GM21529 (cell line): ENCODE data around the gene PTCH2.
"Not testable (repeated sequence)": the region's sequence is repeated elsewhere in the genome, so short reads cannot be mapped to it uniquely, and the experiment has no call there.

Experiments used
- ATAC-seq: cut with Tn5 transposase; IDR thresholded peaks from one replicate; pipeline ENCODE4 v1.9.1; 2021; ENCODE audit not compliant: unreplicated experiment

The PTCH2 gene

GRCh38 chr1:44820328-44821239, 22.5 kb downstream of the PTCH2 start:
- no peak for ATAC-seq

- peak; percentile 78 for ATAC-seq
Observed at GRCh38 chr1:44819608-44820327, 23.3 kb downstream of the PTCH2 start.

DNA sequence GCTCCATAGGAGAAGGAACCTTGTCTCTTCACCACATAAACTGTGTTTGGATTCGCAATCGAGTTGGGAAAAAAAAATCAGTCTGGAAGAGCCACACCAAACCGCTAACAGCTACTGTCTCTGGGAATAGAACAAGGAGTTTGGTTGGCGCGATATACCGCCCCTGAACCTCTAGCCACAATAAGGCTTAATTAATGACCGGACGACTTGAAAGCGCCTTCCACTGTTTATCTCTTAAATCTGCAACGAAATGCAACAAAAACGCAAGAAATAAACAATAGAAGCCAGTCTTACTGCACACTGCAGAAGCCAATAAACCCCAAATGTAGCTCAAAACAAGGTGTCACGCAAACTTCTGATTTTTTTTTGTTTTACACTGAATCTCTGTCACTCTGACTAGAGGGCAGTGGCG, 23.9 kb downstream of the PTCH2 start:
- ATAC-seq = no peak

GRCh38 chr1:44817771-44818495, 25.1 kb downstream of the PTCH2 start:
- no peak for ATAC-seq

- no peak for ATAC-seq
Observed at GRCh38 chr1:44817307-44817706, 25.7 kb downstream of the PTCH2 start.

- ATAC-seq = not testable (repeated sequence)
Observed at GRCh38 chr1:44815926-44816325, 27.1 kb downstream of the PTCH2 start.

- no peak for ATAC-seq
Observed at GRCh38 chr1:44812822-44813543, 30.1 kb downstream of the PTCH2 start.

- ATAC-seq = no peak
Observed at GRCh38 chr1:44811234-44811633, 31.8 kb downstream of the PTCH2 start.

DNA sequence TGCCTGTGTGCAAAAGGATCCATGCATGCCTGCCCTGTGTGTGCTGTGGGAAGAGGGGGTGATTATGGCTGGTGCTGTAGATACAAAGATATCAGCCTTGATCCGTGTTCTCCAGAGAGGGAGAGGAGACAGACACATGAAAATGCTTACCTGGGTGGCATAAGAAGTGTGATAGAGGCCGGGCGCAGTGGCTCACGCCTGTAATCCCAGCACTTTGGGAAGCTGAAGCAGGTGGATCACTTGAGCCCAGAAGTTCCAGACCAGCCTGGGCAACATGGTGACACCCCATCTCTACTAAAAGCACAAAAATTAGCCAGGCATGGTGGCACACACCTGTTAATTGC, 32.3 kb downstream of the PTCH2 start:
- not testable (repeated sequence) for ATAC-seq

DNA sequence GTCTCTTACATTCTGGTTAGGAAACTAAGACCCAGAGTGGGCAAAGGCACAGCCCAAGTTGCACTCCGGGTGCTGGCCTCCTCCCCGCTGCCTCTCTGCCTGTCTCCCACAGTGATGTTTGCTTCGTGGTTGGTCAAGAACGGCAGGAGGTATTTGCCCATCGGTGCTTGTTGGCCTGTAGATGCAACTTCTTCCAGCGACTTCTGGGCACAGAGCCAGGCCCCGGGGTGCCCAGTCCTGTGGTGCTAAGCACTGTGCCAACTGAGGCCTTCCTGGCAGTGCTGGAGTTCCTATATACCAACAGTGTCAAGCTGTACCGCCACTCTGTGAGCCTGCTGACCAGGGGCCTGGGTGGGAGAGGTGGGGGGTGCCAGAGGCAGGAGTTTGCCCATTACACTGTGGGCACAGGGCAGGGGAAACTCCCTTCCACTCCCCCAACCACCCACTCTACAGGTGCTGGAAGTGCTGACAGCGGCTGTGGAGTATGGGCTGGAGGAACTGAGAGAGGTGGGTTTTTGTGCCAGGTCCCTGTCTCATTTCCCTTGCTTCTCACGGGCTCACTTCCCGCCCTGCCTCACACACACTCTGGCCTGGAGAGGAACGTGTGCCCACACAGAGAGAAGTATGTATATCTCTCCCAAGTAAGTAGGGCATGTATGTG, 32.8 kb downstream of the PTCH2 start:
- no peak for ATAC-seq

DNA sequence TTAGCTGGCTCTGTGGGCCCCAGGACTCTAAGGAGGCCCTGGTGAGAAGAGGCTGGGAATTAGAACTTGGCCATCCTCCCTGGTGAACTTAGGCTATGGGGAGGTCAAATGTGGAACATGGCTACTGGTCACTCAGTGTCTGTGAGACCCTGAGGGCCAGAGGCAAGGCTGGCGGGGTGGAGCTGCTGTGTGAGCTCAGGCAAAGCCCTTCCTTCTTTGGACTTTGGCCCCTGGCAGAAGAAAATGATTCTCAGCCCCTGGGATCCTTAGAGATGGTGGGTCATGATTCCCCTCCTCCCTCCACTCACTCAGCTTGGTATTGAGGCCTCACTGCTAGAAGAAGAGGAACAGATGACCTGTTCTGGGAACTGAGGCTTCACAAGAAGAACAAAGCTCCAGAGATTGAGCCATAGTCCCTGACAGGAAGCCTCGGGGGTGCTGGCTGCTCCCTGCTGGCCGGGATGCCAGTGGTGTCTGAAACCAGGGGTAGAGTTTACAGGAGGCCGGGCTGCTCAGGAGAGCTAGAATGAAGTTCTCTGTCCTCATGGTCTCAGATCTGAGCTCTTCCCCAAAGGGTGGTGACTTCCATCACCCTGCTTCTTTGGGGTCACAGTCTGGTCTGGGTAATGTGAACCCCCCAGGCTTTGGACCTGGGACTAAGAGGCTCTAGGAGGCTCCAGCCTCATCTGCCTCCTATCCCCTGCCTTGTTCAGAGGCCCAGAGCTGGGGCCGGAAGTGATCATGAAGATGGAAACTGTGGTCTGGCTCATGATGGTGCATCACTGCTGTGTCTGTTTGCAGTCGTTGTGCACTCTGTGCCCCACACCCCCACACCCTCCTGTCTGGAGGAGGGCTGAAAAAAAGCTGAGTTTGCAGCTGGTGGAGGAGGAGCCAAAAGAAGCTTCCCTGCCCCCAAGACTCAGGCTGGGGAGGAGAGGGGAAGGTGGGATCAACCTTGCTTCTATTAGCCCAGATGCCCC, 33.8 kb downstream of the PTCH2 start:
- peak; percentile 60 for ATAC-seq

GRCh38 chr1:44808063-44808937, 34.8 kb downstream of the PTCH2 start, which contains the start of gene BTBD19:
Gene BTBD19 (plus strand): TSS chr1:44808523. CDS start chr1:44808821, 298 bp downstream.
- ATAC-seq = peak; percentile 28

GRCh38 chr1:44807364-44808062, 35.5 kb downstream of the PTCH2 start:
- ATAC-seq = peak; percentile 34

- ATAC-seq = no peak
Observed at GRCh38 chr1:44806704-44807363, 36.2 kb downstream of the PTCH2 start, which contains the start of gene DYNLT4. Gene DYNLT4 (minus strand): TSS chr1:44807351. CDS start chr1:44806668, 683 bp downstream.

- ATAC-seq = no peak
Observed at GRCh38 chr1:44806025-44806703, 36.9 kb downstream of the PTCH2 start.

DNA sequence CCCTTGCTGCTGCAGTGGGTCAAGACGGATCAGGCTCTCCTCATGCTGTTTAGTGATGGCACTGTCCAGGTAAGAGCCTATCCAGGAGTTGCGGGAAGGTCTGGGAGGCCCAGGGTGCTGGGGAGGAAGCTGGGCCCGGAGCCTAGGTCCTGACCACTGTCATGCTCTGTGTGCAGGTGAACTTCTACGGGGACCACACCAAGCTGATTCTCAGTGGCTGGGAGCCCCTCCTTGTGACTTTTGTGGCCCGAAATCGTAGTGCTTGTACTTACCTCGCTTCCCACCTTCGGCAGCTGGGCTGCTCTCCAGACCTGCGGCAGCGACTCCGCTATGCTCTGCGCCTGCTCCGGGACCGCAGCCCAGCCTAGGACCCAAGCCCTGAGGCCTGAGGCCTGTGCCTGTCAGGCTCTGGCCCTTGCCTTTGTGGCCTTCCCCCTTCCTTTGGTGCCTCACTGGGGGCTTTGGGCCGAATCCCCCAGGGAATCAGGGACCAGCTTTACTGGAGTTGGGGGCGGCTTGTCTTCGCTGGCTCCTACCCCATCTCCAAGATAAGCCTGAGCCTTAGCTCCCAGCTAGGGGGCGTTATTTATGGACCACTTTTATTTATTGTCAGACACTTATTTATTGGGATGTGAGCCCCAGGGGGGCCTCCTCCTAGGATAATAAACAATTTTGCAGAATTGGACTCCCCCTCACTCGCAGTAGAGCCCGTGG, 37.6 kb downstream of the PTCH2 start:
- ATAC-seq = no peak
